Stimulated activated CD4-positive, alpha-beta T cell treated with anti-CD3 and anti-CD28 coated beads, TNF-alpha, amount 100 ng/mL, for 24 hours (primary cell): ENCODE measurements around the gene CCDC86.

ENCODE experiments used
- DNase-seq, 3 experiments: peaks; one replicate each; pipeline ENCODE4 v3.0.0-alpha.2; 2020; ENCODE audit warnings: low read depth in 3 of 3

The CCDC86 gene

GRCh38 chr11:60891103-60891741 lies 49.3 kb downstream of the CCDC86 start:
- DNase-seq: no peak

- no peak for DNase-seq
Measured at GRCh38 chr11:60895687-60896086, 53.8 kb downstream of the CCDC86 start.

- no peak for DNase-seq
Measured at GRCh38 chr11:60897496-60897895, 55.6 kb downstream of the CCDC86 start.

GRCh38 chr11:60899046-60899936 lies 57.4 kb downstream of the CCDC86 start:
- no peak for DNase-seq

GRCh38 chr11:60899977-60900376 lies 58.1 kb downstream of the CCDC86 start:
- no peak for DNase-seq
